ENCODE data around the gene KMO.

KMO gene

GRCh38 chr1:241542199-241542907 is 10.2 kb downstream of the KMO start:
- DNase-seq (ENCODE audit: low read depth): no peak

- DNase-seq (ENCODE audit: low read depth): no peak
These were observed 15.8 kb downstream of the KMO start for GRCh38 chr1:241548008-241548407.

GRCh38 chr1:241550318-241550717 is 18.1 kb downstream of the KMO start:
- no peak for DNase-seq (ENCODE audit: low read depth)

- DNase-seq (ENCODE audit: low read depth): peak; percentile 35
These were observed 19.8 kb downstream of the KMO start for GRCh38 chr1:241551759-241552638.

GRCh38 chr1:241553886-241554592 is 21.9 kb downstream of the KMO start:
- DNase-seq (ENCODE audit: low read depth): no peak

- no peak for DNase-seq (ENCODE audit: low read depth)
These were observed 23.3 kb downstream of the KMO start for GRCh38 chr1:241555526-241555925.

- DNase-seq (ENCODE audit: low read depth): no peak
These were observed 24.9 kb downstream of the KMO start for GRCh38 chr1:241557031-241557430.

GRCh38 chr1:241557551-241558193 is 25.5 kb downstream of the KMO start:
- DNase-seq (ENCODE audit: low read depth): no peak

- DNase-seq (ENCODE audit: low read depth): no peak
These were observed 28.1 kb downstream of the KMO start for GRCh38 chr1:241560146-241560848.

GRCh38 chr1:241560849-241561187 is 28.6 kb downstream of the KMO start:
- no peak for DNase-seq (ENCODE audit: low read depth)

- DNase-seq (ENCODE audit: low read depth): no peak
These were observed 37.7 kb downstream of the KMO start for GRCh38 chr1:241569848-241570247.

GRCh38 chr1:241574154-241574553 is 42.0 kb downstream of the KMO start:
- DNase-seq (ENCODE audit: low read depth): no peak

- peak; percentile 43 for DNase-seq (ENCODE audit: low read depth)
These were observed 47.3 kb downstream of the KMO start for GRCh38 chr1:241579434-241579833.

- DNase-seq (ENCODE audit: low read depth): no peak
These were observed 50.7 kb downstream of the KMO start for GRCh38 chr1:241582921-241583321.

GRCh38 chr1:241586905-241587512 is 54.8 kb downstream of the KMO start:
- no peak for DNase-seq (ENCODE audit: low read depth)

- DNase-seq (ENCODE audit: low read depth): no peak
These were observed 57.3 kb downstream of the KMO start for GRCh38 chr1:241589521-241589920.

GRCh38 chr1:241590719-241591118 is 58.5 kb downstream of the KMO start:
- no peak for DNase-seq (ENCODE audit: low read depth)

- DNase-seq (ENCODE audit: low read depth): no peak
These were observed 59.1 kb downstream of the KMO start for GRCh38 chr1:241591317-241591716.

GRCh38 chr1:241591736-241592135 is 59.6 kb downstream of the KMO start:
- no peak for DNase-seq (ENCODE audit: low read depth)

GRCh38 chr1:241592273-241592958 is 60.2 kb downstream of the KMO start:
- no peak for DNase-seq (ENCODE audit: low read depth)

- DNase-seq (ENCODE audit: low read depth): no peak
These were observed 61.0 kb downstream of the KMO start for GRCh38 chr1:241593186-241593585.
